HG03175 (cell line): ENCODE data around the gene FAM219A.
"Not testable (repeated sequence)": the region's sequence is repeated elsewhere in the genome, so short reads cannot be mapped to it uniquely, and the experiment has no call there.

Experiments
- ATAC-seq: cut with Tn5 transposase; IDR thresholded peaks from one replicate; pipeline ENCODE4 v1.9.1; 2021; ENCODE audit warnings: mild to moderate bottlenecking, moderate library complexity; ENCODE audit not compliant: unreplicated experiment

The FAM219A gene

GRCh38 chr9:34485822-34486221, 27.5 kb upstream of the FAM219A start:
- no peak for ATAC-seq

GRCh38 chr9:34484678-34485077, 26.3 kb upstream of the FAM219A start:
- ATAC-seq: no peak

GRCh38 chr9:34482746-34483145, 24.4 kb upstream of the FAM219A start:
- ATAC-seq: not testable (repeated sequence)

GRCh38 chr9:34481620-34482019, 23.2 kb upstream of the FAM219A start:
- ATAC-seq: not testable (repeated sequence)

- no peak for ATAC-seq
These were observed 21.1 kb upstream of the FAM219A start for GRCh38 chr9:34479431-34479866.

GRCh38 chr9:34477541-34477940, 19.2 kb upstream of the FAM219A start:
- no peak for ATAC-seq

- no peak for ATAC-seq
These were observed 16.7 kb upstream of the FAM219A start for GRCh38 chr9:34475097-34475496.

GRCh38 chr9:34465468-34465867, 7.1 kb upstream of the FAM219A start:
- ATAC-seq: no peak

GRCh38 chr9:34464571-34464970, 6.2 kb upstream of the FAM219A start:
- no peak for ATAC-seq

GRCh38 chr9:34463901-34464232, 5.5 kb upstream of the FAM219A start:
- ATAC-seq: no peak

GRCh38 chr9:34463098-34463900, 4.9 kb upstream of the FAM219A start:
- no peak for ATAC-seq

GRCh38 chr9:34459941-34460340, 1.6 kb upstream of the FAM219A start:
- ATAC-seq: no peak

- ATAC-seq: no peak
These were observed 986 bp upstream of the FAM219A start for GRCh38 chr9:34459356-34459755.

- ATAC-seq: peak; percentile 4
These were observed 580 bp upstream of the FAM219A start for GRCh38 chr9:34458959-34459340.

GRCh38 chr9:34457266-34458012, 931 bp downstream of the FAM219A start:
- ATAC-seq: no peak

- no peak for ATAC-seq
These were observed 1.6 kb downstream of the FAM219A start for GRCh38 chr9:34456746-34457145.

GRCh38 chr9:34456151-34456550, 2.2 kb downstream of the FAM219A start:
- ATAC-seq: no peak

GRCh38 chr9:34454571-34455065, 3.8 kb downstream of the FAM219A start:
- ATAC-seq: no peak

GRCh38 chr9:34452568-34452967, 5.8 kb downstream of the FAM219A start:
- no peak for ATAC-seq

GRCh38 chr9:34451545-34451944, 6.8 kb downstream of the FAM219A start:
- ATAC-seq: peak; percentile 79

- no peak for ATAC-seq
These were observed 7.2 kb downstream of the FAM219A start for GRCh38 chr9:34451135-34451534.

- ATAC-seq: no peak
These were observed 7.7 kb downstream of the FAM219A start for GRCh38 chr9:34450644-34451043.
